ENCODE measurements around the gene PSMB11. TPM values are rescaled to one million over a fixed set of nuclear protein-coding genes. Genes with fewer than 3 reads are reported as not detected.

PSMB11 gene
- total RNA-seq, 1 experiment from 2014 or later, result not detected

- H3K4me2 ChIP-seq (ENCODE audit: insufficient read depth, insufficient read length, low read length), result no peak overlapping the region
- peaks cover 7 to 25% (median 16%) of the 10 kb centered on the region in 3 experiments for H3K36me3 Mint-ChIP-seq (ENCODE audit: insufficient read depth in 1 of 3, low read depth in 3 of 3)
- TF ChIP-seq, protein P1, sequence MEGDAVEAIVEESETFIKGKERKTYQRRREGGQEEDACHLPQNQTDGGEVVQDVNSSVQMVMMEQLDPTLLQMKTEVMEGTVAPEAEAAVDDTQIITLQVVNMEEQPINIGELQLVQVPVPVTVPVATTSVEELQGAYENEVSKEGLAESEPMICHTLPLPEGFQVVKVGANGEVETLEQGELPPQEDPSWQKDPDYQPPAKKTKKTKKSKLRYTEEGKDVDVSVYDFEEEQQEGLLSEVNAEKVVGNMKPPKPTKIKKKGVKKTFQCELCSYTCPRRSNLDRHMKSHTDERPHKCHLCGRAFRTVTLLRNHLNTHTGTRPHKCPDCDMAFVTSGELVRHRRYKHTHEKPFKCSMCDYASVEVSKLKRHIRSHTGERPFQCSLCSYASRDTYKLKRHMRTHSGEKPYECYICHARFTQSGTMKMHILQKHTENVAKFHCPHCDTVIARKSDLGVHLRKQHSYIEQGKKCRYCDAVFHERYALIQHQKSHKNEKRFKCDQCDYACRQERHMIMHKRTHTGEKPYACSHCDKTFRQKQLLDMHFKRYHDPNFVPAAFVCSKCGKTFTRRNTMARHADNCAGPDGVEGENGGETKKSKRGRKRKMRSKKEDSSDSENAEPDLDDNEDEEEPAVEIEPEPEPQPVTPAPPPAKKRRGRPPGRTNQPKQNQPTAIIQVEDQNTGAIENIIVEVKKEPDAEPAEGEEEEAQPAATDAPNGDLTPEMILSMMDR (conservative IDR thresholded peaks at IDR 0.05), result no peak
- no peaks in the 10 kb centered on the region for H3K9me3 Mint-ChIP-seq
- no peak overlapping the region for H2AK5ac ChIP-seq (ENCODE audit: insufficient read length, low read length)
- no peak overlapping the region for H2BK120ac ChIP-seq (ENCODE audit: low read depth, low read length, poor library complexity, severe bottlenecking)
- no peak overlapping the region for H3K56ac ChIP-seq (ENCODE audit: insufficient read length, low read depth, low read length)
- no peak overlapping the region for H2BK12ac ChIP-seq (ENCODE audit: insufficient read length, low read depth, low read length)
- no peak overlapping the region for H4K5ac ChIP-seq (ENCODE audit: insufficient read length, low read depth, low read length)
- no CpG with 5 or more reads among the region's 85 CpGs for WGBS (ENCODE audit: extremely low coverage, insufficient read length, low lambda C conversion rate)
- H2AFZ ChIP-seq (ENCODE audit: low read length), result no peak overlapping the region
- no peaks in the 10 kb centered on the region for H3K79me2 ChIP-seq (ENCODE audit: insufficient read depth, low read length)
- no peak overlapping the region for H3K9ac ChIP-seq (ENCODE audit: extremely low read depth, insufficient read length, low read length)
- H4K20me1 ChIP-seq (ENCODE audit: control insufficient read depth, insufficient read depth, insufficient read length), result no peaks in the 10 kb centered on the region
- H3K9me3 ChIP-seq (ENCODE audit: control insufficient read depth, low read depth, low read length), result no peaks in the 10 kb centered on the region
- no peak overlapping the region for H2BK5ac ChIP-seq (ENCODE audit: insufficient read length, low read length)
- no peaks in the 10 kb centered on the region for H3K4me1 ChIP-seq (ENCODE audit: insufficient read depth, low read length)
- H4K91ac ChIP-seq (ENCODE audit: insufficient read length, low read depth, low read length), result no peak overlapping the region
- no peak overlapping the region for H3K4ac ChIP-seq (ENCODE audit: low read depth, low read length)
- H3K79me1 ChIP-seq (ENCODE audit: insufficient read depth, low read depth, low read length, poor library complexity, severe bottlenecking), result no peaks in the 10 kb centered on the region
- no peak overlapping the region for H3K23ac ChIP-seq (ENCODE audit: insufficient read length, low read depth, low read length)
- no peak overlapping the region for H2BK20ac ChIP-seq (ENCODE audit: low read depth, low read length, poor library complexity, severe bottlenecking)
- peaks cover 6 to 20% of the 10 kb centered on the region in 2 experiments for H3K4me1 Mint-ChIP-seq
- no peaks in the 10 kb centered on the region for H3K27me3 ChIP-seq (ENCODE audit: insufficient read depth, low read length)
- H3K4me3 Mint-ChIP-seq, result no peak overlapping the region
- no peak overlapping the region for H2BK15ac ChIP-seq (ENCODE audit: low read depth, low read length)
- no peak overlapping the region for H4K8ac ChIP-seq (replicated peaks; ENCODE audit: insufficient read length, low read depth, low read length)
- H3K14ac ChIP-seq (ENCODE audit: insufficient read depth, low read length), result no peak overlapping the region
- no peak overlapping the region for H3T11ph ChIP-seq (ENCODE audit: low read length)
- H3K27me3 Mint-ChIP-seq (ENCODE audit: low read depth), result 0 out of 2 replicates have a peak, but pooled peaks cover 1% of the 10 kb centered on the region
- H3K27ac Mint-ChIP-seq, result peak overlapping the region in 2 of 3 experiments; percentile 7 to 36; a peak in 2 of 7 replicates
- DNase-seq, result no peak
- no peak overlapping the region for H3K27ac ChIP-seq (ENCODE audit: insufficient read length, low read depth, low read length)
- no peaks in the 10 kb centered on the region for H3K23me2 ChIP-seq (ENCODE audit: insufficient read length, low read depth, low read length, poor library complexity, severe bottlenecking)
- no peak overlapping the region for H3K18ac ChIP-seq (ENCODE audit: insufficient read length, low read depth, low read length)
These were observed 6.0 kb downstream of the PSMB11 start for GRCh38 chr14:23047751-23048693.
